Spleen (tissue), 11 donors: ENCODE results near the gene VPS25. TPM values are rescaled to one million over a fixed set of nuclear protein-coding genes. Genes with fewer than 3 reads are reported as not detected.
A peak's percentile ranks its signal among the peaks of the same experiment; 100 is the strongest.

Experiments used
- DNase-seq: peaks from one replicate; pipeline ENCODE4 v3.0.0-alpha.2; 2020
- H3K27ac ChIP-seq, 8 donors: fragments of 200-600 bp; sonication (generic) in 7 of 8; 1 replicate in 4 of 8; 2 replicates in 4 of 8; pipeline versions ENCODE4 v1.5.0 to v1.8.0; 2016 to 2021; ENCODE audit warnings: inconsistent platforms in 4 of 8, mild to moderate bottlenecking in 4 of 8, moderate library complexity in 1 of 8
- H3K27me3 ChIP-seq, 7 donors: fragments of 200-600 bp; sonication (generic) in 6 of 7; replicated peaks in 1 of 7; 1 replicate in 4 of 7; 2 replicates in 3 of 7; pipeline versions ENCODE4 v1.5.0 to v1.8.0; 2016 to 2021; ENCODE audit warnings: inconsistent platforms in 3 of 7, mild to moderate bottlenecking in 1 of 7
- H3K36me3 ChIP-seq, 6 donors: fragments of 200-600 bp; sonication (generic) in 5 of 6; 1 replicate in 4 of 6; 2 replicates in 2 of 6; pipeline versions ENCODE4 v1.5.0 to v1.8.0; 2016 to 2021; ENCODE audit warnings: inconsistent platforms in 2 of 6
- H3K4me1 ChIP-seq, 6 donors: fragments of 200-600 bp; sonication (generic) in 5 of 6; 1 replicate in 3 of 6; 2 replicates in 3 of 6; pipeline versions ENCODE4 v1.5.0 to v1.8.0; 2016 to 2021; ENCODE audit warnings: inconsistent platforms in 3 of 6
- H3K4me3 ChIP-seq, 8 donors: fragments of 200-600 bp; sonication (generic) in 7 of 8; 1 replicate in 4 of 8; 2 replicates in 4 of 8; pipeline versions ENCODE4 v1.5.0 to v1.8.0; 2016 to 2021; ENCODE audit warnings: inconsistent platforms in 4 of 8, mild to moderate bottlenecking in 4 of 8, moderate library complexity in 2 of 8
- H3K9me3 ChIP-seq, 8 donors: fragments of 200-600 bp; sonication (generic) in 7 of 8; 1 replicate in 4 of 8; 2 replicates in 4 of 8; pipeline versions ENCODE4 v1.5.0 to v1.8.0; 2016 to 2021; ENCODE audit warnings: inconsistent platforms in 4 of 8
- POLR2A ChIP-seq, 3 donors: fragments of 450-650 bp; IDR thresholded peaks; one replicate each; pipeline ENCODE4 v1.5.1; 2017; ENCODE audit warnings: antibody characterized with exemption in 3 of 3, mild to moderate bottlenecking in 1 of 3
- POLR2AphosphoS5 ChIP-seq, 3 donors: sonication (generic); formaldehyde crosslinking; IDR thresholded peaks; one replicate each; pipeline ENCODE4 v1.5.1; 2017; ENCODE audit warnings: antibody characterized with exemption in 3 of 3
- WGBS, 5 donors: extraction: QIAGEN DNeasy Blood & Tissue Kit in 3 of 5; methylation state at CpG; one replicate each; pipeline versions ENCODE4 v1.1.5 to v1.1.7; 2013 to 2018; 5-methylcytosine and 5-hydroxymethylcytosine counted together
- intact Hi-C: fragments of 100-400 bp; cut with DNase I; formaldehyde crosslinking; loops from one replicate; pipeline ENCODE4 v1.15.0; 2023; ENCODE audit warnings: low total_unique reads
- polyA plus RNA-seq, 3 donors: library from polyadenylated mRNA; stranded (reverse); fragments of 200-250 nt; gene quantifications; one replicate each; pipeline ENCODE4 v1.2.1, GENCODE V29; 2013
- total RNA-seq, 7 donors: library from RNA; depleted of rRNA in 3 of 7; stranded (reverse); fragments of >200 nt in 3 of 7; fragmentation: NEBNext Ultra II Directional in 4 of 7; extraction: Animal tissue kit (Norgen Biotek cat#: 25700) in 4 of 7; gene quantifications; one replicate each; pipeline versions ENCODE4 v1.1.0 to v1.2.1, GENCODE V29; 2016 to 2021
- TF ChIP-seq, protein P1 (sequence below), 11 experiments: fragments of 200-600 bp in 7 of 11; fragments of 450-650 bp in 4 of 11; sonication (generic) in 4 of 11; IDR thresholded peaks in 8 of 11; conservative IDR thresholded peaks in 3 of 11; 1 replicate in 7 of 11; 2 replicates in 4 of 11; pipeline versions ENCODE4 v1.4.0 to v1.8.0; 2016 to 2021; ENCODE audit warnings: antibody characterized with exemption in 11 of 11, inconsistent platforms in 4 of 11, mild to moderate bottlenecking in 1 of 11
- donor health status: healthy with polysubstance abuse.
- donor health status: DM: no; HTN: no; CAD: no; lungs with moderate emphysema.
- donor health status: DM: no; HTN: no; CAD: no.
- donor health status: Bipolar disorder and iron deficiency.
- donor health status: healthy.
- donor health status: DM: no; HTN: no; CAD: no.
- donor health status: DM: yes; HTN: yes; CAD: no.

Gene VPS25
- total and polyA plus RNA-seq, 10 donors: 29.6 to 47.7 (median 35.0) TPM

DNA sequence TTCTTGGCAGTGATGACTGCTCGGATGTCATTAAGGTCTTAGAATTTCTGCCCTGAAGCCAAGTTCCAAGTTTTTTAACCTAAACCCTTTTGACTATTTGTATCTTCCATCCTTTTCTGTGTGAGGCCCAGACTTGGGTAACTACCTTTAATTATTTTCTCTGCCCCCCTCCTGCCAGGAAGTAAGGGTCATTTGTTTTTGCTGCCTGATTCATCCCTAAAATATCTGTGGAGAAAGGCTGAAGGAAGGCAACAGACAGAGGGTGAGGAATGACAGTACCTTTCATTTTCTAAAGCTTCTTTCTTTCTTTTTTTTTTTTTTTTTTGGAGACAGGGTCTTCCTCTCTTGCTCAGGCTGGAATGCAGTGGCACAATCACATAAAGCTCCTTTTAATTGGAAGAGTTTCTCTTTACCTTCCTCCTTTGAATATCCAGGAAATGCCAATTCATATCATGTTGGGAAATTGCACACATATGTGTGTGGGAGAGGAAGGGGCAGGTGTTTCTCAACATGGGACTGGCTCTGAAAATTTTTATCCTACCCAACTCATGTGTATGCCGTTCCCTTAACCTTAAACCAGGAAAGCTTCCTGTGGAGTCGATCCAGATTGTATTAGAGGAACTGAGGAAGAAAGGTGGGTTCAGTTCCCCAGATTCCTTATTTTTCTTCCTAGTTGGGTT, 957 bp downstream of the VPS25 start:
- intact Hi-C loops: no loop called here
- H3K4me3 ChIP-seq: peak overlapping the region in 7 of 8 donors; percentile 46 to 96 (median 73)
- peak overlapping the region in 5 of 8 donors; percentile 80 to 94 (median 89) for H3K27ac ChIP-seq
- WGBS, 5 donors: 60 to 77% (median 67%) methylated on average over 3 of the region's 3 CpGs
- no peaks in the 10 kb centered on the region for H3K27me3 ChIP-seq
- H3K9me3 ChIP-seq: no peaks in the 10 kb centered on the region
- peaks cover 7 to 33% (median 22%) of the 10 kb centered on the region in 6 donors for H3K4me1 ChIP-seq
- peaks cover 3 to 48% (median 41%) of the 10 kb centered on the region in 6 donors for H3K36me3 ChIP-seq
- TF ChIP-seq POLR2A (IDR thresholded peaks at IDR 0.05) (no peak), POLR2AphosphoS5 (IDR thresholded peaks at IDR 0.05) (no peak)
- TF ChIP-seq, protein P1, sequence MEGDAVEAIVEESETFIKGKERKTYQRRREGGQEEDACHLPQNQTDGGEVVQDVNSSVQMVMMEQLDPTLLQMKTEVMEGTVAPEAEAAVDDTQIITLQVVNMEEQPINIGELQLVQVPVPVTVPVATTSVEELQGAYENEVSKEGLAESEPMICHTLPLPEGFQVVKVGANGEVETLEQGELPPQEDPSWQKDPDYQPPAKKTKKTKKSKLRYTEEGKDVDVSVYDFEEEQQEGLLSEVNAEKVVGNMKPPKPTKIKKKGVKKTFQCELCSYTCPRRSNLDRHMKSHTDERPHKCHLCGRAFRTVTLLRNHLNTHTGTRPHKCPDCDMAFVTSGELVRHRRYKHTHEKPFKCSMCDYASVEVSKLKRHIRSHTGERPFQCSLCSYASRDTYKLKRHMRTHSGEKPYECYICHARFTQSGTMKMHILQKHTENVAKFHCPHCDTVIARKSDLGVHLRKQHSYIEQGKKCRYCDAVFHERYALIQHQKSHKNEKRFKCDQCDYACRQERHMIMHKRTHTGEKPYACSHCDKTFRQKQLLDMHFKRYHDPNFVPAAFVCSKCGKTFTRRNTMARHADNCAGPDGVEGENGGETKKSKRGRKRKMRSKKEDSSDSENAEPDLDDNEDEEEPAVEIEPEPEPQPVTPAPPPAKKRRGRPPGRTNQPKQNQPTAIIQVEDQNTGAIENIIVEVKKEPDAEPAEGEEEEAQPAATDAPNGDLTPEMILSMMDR (IDR thresholded peaks at IDR 0.05 in 8 of 11, conservative IDR thresholded peaks at IDR 0.05 in 3 of 11): no peak
- no peak for DNase-seq

DNA sequence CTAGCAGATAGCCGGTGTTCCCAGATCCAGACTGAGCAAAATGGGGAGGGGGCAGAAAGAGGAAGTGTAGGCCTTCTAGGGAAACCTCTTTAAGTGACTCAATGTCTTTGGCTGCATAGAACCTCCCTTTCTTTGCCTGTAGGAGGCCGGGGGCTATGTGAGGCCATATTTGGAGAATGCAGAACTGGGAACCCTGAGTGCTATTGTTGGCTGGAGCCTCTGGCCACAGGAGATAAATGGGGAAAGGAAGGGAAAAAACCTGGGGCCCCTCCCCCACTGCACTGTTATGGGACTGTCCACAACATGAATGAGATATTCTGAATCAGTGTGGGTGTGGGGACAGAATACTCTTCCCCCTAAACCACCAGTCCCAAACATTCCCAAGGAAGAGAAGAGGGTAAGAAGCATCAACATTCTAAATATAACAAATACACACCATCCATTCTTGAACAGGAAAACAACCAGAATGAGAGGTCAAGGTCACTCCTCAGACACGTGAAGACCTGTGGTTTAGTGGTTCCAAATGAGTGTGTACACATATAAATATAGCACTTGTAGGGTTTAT, 2.4 kb downstream of the VPS25 start:
- Histone ChIP-seq H3K27me3 (peaks cover 0 to 10% (median 6%) of the 10 kb centered on the region in 7 donors), H3K4me3 (no peak overlapping the region), H3K4me1 (peaks cover 8 to 47% (median 32%) of the 10 kb centered on the region in 6 donors), H3K9me3 (no peaks in the 10 kb centered on the region), H3K36me3 (peaks cover 3 to 60% (median 47%) of the 10 kb centered on the region in 6 donors), H3K27ac (no peak overlapping the region)
- 39 to 71% (median 57%) methylated on average over 3 of the region's 3 CpGs for WGBS, 5 donors
- TF ChIP-seq, protein P1 (IDR thresholded peaks at IDR 0.05 in 8 of 11, conservative IDR thresholded peaks at IDR 0.05 in 3 of 11): no peak
- no peak for TF ChIP-seq POLR2AphosphoS5 (IDR thresholded peaks at IDR 0.05)
- no peak for TF ChIP-seq POLR2A (IDR thresholded peaks at IDR 0.05)
- DNase-seq: peak; percentile 8
- intact Hi-C loops: no loop called here

DNA sequence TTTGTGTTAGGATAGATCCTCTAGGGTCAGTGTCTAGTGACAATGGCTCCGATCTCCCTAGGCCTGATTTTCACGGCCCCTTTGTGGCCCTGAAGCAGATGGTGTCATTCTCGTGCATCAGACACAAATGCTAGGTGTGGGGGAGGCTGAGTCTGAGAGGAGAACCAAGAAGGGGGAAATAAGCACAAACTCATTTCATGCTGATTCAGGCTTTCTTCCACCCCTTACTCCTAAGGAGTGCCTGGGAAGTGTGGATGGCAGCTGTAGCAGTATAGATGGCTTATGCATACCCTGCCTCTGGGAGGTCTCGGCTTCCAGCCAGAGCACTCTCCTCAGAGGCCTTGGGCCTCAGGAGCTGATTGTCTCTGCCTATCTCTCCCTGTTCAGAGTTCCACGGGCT, 5.3 kb downstream of the VPS25 start:
- peak; percentile 18 for DNase-seq
- 87 to 95% (median 93%) methylated on average over 5 of the region's 5 CpGs for WGBS, 5 donors

More for the DNA sequence above, 5.3 kb downstream of the VPS25 start:
- Histone ChIP-seq H3K4me1 (peaks cover 12 to 62% (median 36%) of the 10 kb centered on the region in 6 donors), H3K27ac (no peak overlapping the region), H3K27me3 (peaks cover 0 to 40% (median 34%) of the 10 kb centered on the region in 7 donors), H3K36me3 (peaks cover 3 to 60% (median 47%) of the 10 kb centered on the region in 6 donors), H3K9me3 (no peaks in the 10 kb centered on the region), H3K4me3 (no peak overlapping the region)
- no peak for TF ChIP-seq POLR2A (IDR thresholded peaks at IDR 0.05)
- TF ChIP-seq, protein P1 (IDR thresholded peaks at IDR 0.05 in 8 of 11, conservative IDR thresholded peaks at IDR 0.05 in 3 of 11): no peak
- TF ChIP-seq POLR2AphosphoS5 (IDR thresholded peaks at IDR 0.05): no peak
- intact Hi-C loops: no loop called here
